Stimulated activated CD8-positive, alpha-beta memory T cell treated with anti-CD3 and anti-CD28 coated beads, Interleukin-4, amount 100 ng/mL, for 1 hour (primary cell): Measurements from ENCODE around the gene CASP2.

ENCODE experiments used
- DNase-seq, 2 donors: peaks; one replicate each; pipeline ENCODE4 v3.0.0-alpha.2; 2020; ENCODE audit warnings: low read depth in 2 of 2, low spot score in 1 of 2

The CASP2 gene

DNA sequence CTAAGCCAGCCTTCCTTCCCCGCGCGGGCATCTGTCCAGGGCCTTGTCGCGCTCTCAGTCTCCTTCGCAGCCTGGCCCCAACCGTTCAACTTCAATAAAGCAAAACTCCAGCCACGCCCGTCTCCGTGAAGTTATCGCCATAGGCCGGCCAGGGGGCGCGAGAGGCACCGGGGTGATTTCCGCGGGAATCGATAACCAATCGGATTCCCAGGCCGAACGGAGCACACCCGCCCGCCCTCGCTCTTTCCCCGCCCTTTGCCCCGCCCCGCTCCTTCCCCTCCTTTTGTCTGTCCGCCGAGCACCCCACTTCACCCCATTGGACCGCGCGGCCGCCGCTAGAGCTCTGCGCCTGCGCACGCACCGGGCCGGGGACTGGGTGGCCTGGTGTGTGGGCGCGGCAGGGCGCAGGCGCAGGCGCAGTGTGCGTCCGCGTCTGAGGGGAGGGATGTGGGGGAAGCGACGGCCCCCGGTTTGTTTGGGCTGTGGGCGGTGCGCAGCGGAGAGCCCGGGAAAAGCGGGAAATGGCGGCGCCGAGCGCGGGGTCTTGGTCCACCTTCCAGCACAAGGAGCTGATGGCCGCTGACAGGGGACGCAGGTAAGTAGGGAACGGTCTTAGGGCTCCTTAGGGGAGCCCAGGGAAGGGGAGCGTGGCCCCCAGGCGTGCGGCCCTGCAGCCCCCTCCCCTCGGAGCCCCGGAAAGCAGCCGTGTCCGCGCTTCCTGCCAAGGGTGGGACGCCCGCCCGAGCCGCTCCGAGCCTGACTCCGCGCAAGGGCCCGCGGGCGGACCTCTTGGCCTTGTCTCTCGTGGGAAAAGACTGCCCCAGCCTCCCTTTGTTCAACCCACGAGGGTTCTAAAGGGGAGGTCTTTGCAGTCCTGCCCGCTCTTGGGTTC lies at the start of gene CASP2:
Gene CASP2, plus strand, starts transcription at position 417 of the 892 bp plus-strand sequence. Its CDS starts 105 bp downstream, at position 522.
- DNase-seq, result peak; percentile 97 to 98

DNA sequence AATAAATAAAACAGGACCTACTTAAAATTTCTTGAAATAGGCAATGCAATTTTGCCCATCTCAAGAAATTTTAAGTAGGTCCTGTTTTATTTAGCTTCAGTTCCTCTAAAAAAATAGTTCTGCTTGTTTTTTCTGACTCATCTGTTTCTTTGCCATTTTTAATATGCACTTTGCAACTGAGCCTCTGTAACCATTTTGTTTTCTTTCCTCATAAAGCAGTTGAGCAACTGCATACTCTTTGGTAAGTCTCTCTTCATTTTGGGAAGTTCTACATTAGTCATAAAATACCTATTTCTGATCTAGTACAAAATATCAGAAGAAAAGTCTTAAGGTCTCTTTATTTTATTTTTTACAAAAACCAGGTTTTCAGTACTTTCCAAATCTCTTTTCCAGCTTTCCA lies 48.3 kb upstream of the CASP2 start:
- no peak for DNase-seq

DNA sequence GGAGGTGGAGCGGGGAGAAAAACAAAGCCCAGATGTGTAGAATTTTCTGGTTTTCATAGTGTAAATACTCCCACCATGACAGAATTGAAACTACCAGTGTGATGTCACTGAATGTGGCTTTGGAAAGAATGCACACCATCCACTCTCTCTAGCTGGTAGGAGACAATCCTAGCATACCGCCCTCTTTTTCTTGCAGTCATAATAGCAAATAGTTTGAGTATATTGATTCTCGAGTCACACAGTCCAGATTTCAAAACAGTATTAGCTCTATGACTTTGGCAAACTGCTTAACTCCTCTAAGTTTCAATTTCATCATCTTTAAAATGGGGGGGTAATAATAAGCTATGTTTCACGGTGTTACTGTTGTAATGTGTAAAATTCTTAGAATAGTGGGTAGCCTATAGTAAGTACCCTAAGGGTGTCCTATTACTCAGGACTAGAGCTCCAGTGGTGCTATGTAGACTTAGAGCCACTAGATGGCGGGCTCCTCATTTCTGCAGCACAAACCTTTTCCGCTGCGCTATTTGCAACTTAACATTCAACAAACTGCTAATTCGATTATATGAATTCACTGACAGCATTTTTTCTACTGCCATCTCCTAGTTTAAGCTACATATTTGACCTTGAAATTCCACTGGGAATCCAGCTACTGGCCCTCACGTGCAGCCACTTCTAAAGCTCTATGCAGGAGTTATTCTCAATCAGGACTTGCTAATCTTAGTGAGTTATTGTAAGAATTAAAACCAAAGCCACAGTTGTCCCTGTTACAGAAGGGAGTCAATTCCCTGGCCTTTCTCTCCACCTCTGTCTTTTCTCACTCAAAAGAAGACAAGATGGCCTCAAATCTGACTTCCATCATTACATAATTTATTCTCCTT lies 47.6 kb upstream of the CASP2 start:
- peak; percentile 17 to 49 for DNase-seq

DNA sequence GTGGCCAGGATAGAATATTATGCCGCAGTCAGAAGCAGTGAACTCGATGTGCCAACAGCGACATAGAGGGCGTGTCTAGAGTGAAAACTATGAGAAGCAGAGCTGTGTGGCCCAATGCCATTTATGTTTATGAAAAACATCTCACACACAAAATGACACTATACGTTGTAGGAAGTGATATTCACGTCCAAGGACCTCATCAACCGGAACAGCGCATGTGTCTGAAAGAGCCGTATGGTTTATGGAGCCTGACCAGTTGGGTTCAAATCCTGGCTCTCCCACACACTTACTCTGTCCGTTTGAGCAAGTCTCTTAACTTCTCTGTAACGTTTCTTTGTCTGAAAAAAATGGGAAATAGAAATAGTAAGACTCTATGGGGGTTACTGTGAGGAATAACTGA lies 45.8 kb upstream of the CASP2 start:
- DNase-seq, result no peak

GRCh38 chr7:143243111-143243510 lies 45.0 kb upstream of the CASP2 start:
- no peak for DNase-seq

DNA sequence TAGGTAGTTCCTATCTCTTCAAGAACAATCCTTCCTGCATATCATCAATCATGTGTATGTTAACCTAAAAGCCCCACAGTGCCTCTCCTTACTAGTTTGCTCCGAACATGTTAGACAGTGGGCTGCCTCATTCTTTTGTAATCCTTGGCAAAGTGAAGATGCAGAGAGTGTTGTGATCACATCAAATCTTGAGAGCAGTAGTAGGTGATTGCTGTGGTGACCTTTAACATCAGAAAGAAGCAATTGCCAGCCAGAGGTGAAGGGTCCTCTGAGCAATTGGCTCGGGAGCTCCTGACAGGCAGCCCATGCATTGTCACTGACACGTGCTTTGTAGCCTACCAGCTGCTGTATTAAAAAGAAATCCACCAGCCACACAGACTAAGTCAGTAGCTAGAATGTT lies 44.5 kb upstream of the CASP2 start:
- no peak for DNase-seq

GRCh38 chr7:143244321-143244720 lies 43.8 kb upstream of the CASP2 start:
- DNase-seq, result no peak

- DNase-seq, result no peak
These were observed 43.0 kb upstream of the CASP2 start for GRCh38 chr7:143245123-143245522.

GRCh38 chr7:143247372-143247771 lies 40.8 kb upstream of the CASP2 start:
- DNase-seq, result no peak

DNA sequence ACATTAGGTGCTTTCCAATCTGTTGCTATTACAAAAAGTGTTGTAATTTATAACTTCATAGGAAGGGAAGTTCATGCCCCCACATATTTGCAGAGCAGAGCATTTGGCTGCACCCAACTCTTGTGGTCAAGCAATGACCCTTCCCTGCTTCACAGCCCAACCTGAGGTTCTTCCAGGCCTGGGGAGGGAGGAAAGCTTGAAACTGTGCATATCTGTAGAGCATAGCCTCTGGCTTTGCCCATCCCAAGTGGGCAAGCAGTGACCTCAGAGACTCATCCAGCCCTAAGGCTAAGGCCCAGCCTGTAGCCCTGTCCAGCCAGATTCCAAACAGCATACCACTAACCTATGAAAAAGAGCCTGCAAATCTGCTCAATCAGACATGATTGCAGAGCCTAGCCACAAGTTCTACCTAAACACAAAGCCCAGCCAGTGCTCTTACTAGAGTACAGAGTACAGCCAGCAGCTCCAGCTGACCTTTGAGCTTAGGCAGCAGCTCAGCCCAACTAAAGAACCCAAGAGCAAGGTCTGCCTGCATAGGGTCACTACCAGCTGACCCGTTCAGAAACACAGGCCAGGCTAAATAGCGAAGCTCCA lies 39.3 kb upstream of the CASP2 start:
- no peak for DNase-seq

- no peak for DNase-seq
These were observed 38.0 kb upstream of the CASP2 start for GRCh38 chr7:143250199-143250598.

DNA sequence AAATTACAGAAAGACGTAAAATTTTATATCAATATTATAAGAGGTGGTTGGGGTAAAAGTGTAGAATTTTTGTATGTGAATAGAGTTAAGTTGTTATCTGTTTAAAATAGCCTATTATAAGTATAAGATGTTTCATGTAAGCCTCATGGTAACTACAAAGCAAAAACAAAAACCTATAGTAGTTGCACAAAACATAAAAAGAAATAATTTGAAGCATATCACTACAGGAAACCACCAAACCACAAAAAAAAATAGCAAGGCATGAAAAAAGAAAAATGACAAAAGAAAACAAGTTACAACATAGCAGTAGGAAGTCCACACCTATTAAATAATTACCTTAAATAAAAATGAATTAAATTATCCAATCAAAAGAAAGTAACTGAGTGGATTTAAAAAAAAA lies 37.3 kb upstream of the CASP2 start:
- DNase-seq, result no peak

DNA sequence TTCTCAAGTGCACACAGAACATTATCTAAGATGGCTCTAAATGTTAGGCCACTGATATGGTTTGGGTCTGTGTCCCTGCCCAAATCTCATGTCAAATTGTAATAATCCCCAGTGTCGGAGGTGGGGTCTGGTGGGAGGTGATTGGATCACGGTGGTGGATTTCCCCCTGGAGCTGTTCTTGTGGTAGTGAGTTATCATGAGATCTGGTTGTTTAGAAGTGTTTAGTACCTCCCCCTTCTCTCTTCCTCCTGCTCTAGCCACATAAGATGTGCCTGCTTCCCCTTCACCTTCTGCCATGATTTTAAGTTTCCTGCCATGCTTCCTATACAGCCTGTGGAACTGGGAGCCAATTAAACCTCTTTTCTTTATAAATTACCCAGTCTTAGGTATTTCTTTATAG lies 36.1 kb upstream of the CASP2 start:
- no peak for DNase-seq

GRCh38 chr7:143255564-143255963 lies 32.6 kb upstream of the CASP2 start:
- no peak for DNase-seq

- no peak for DNase-seq
These were observed 31.8 kb upstream of the CASP2 start for GRCh38 chr7:143256325-143256724.

DNA sequence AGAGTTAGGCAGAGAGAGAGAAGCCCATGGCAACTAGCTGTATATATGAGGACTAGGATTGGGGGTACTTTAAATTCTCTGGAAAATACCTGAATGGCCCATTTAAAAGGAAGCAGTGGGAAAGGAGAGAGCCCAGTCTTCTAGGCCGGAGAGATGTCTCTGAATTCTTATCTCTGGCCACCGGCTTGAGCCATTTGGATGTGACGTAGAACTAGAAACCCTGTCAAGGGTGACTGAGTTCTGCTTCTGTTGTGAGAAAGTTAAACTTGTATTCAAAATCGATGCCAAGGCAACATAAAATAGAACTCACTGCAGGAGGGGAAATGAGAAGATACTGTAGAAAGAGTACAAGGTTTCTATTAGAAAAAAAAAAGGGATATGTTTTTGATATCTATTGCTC lies 31.2 kb upstream of the CASP2 start:
- DNase-seq, result no peak

DNA sequence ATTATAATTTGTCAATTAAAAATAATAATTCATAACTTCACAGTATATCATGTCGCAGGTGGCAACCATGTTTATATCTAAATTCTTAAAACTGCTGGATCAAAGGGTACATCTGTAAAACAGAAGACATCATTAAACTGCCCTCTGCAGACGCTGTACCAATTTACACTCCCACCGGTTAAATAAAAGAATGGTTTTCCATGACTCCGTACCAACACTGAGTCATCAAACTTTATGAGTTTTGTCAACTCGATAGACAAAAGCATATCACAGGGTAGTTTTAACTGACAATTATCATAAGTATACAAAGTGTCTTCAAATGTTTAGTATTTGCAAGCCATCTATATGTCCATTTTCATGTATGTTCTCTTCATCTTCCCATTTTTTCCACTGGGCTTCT lies 30.6 kb upstream of the CASP2 start:
- no peak for DNase-seq

DNA sequence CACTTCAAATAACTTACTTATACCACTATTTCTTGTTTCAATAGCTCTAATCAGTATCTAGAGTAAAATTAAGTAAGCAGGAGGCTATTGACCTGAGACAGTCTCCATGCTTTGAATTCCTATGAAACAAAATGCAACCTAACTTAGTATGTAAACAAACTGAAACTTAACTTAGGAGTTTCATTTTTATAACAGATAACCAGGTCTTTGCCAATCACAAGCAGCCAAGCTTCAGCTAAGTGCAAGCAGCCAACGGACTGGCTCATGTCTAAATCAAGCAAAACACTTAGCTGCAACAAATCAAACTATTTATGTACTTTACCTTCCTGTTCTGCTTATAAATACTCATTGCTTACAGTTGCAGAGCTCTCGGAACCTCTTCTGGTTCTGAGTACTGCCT lies 29.3 kb upstream of the CASP2 start:
- no peak for DNase-seq

DNA sequence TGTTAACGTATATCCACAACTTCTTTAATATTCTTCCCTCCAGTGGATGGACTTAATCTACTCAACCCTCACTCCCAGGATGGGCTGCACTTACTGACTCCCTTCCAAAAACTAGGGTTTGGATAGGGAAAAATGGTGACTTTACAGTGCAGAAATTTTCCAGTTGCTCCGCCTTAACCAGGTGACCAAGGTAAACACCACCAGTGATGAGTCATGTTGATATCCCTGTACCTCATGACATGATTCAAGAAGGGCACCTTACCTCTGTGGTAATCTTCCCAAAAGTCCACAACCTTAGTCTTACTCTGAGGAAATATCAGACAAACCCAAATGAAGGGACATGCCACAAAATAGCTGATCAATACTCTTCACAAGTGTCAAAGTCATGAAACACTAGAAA lies 28.4 kb upstream of the CASP2 start:
- DNase-seq, result no peak

DNA sequence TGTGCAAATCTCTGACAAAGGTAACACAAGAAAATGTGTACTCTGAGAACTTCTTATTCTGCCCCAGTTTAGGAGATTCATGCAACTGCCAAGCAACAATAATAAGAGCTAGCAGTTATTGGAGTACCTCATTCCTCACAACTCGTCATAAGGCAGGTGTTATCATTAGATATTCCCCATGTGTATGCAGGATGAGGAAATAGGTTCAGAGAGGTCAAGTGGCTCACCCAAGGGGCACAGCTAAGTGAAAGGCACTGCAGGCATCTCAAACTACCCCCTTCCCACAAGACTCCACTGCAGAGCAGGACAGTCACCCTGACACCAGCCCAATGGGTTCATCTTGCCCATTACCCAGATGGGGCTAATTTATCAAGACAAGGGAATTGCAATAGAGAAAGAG lies 26.2 kb upstream of the CASP2 start:
- no peak for DNase-seq

DNA sequence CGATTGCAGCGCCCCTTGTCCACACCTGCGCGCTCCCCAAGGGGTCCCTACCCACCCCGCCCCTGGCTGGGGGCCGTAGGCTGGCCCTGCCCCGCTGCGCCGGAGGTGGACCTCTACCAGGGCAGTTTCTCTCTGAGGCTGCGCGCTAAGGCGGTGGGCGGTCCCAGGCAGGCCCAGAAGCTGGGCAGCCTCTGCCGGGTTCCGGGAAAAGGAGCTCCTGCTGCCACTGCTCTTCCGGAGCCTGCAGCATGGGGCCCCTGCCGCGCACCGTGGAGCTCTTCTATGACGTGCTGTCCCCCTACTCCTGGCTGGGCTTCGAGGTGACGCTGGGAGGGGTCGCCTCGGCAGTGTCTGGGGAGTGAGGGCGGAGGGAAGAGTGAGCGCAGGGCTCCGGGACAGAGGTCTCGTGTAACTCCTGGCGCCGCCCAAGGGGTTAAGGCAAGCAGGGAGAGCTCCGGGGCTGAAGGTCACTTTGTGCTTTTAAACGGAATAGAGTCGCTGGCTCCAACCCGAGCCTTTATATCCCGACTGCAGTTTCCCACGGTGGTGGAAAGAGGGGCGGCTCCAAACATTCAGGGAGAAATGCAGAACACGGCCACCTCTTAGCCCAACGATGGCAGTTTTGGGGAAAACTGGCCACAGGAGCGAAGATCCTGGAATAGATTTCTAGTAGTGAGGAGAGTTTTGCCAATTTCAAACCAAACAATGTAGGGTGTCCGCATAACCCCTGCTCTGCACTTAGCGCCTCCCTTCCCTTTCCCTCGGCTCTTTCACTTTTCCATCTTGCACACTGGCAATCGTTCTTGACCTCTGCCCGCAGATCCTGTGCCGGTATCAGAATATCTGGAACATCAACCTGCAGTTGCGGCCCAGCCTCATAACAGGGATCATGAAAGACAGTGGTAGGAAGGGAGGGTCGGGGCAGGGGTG lies 24.6 kb upstream of the CASP2 start, which contains the start of gene GSTK1:
Gene GSTK1, plus strand, starts transcription at position 176 of the 930 bp plus-strand sequence. Its CDS starts 73 bp downstream, at position 249.
- DNase-seq, result peak; percentile 36 to 64
